Measurements from ENCODE around the gene CDK11B.

- TF ChIP-seq CTCF (IDR thresholded peaks at IDR 0.05; ENCODE audit: insufficient read depth, low read depth, low read length) (no peak), EZH2 (IDR thresholded peaks at IDR 0.05; ENCODE audit: insufficient read depth, low read length) (no peak)
Measured at GRCh38 chr1:1613509-1614082, 45.2 kb downstream of the CDK11B start.
